Activated CD4-positive, alpha-beta T cell treated with anti-CD3 and anti-CD28 coated beads, Interleukin-2, Interleukin-4, amounts not matched to agents 100 ng/mL and 50 ng/mL, durations not matched to agents 16 hours and 8 hours (primary cell): ENCODE measurements around the gene TRAPPC2L.
A peak's percentile ranks its signal among the peaks of the same experiment; 100 is the strongest.

Experiments
- DNase-seq: peaks from one replicate; pipeline ENCODE4 v3.0.0-alpha.2; 2020; ENCODE audit warnings: low spot score

The TRAPPC2L gene

DNA sequence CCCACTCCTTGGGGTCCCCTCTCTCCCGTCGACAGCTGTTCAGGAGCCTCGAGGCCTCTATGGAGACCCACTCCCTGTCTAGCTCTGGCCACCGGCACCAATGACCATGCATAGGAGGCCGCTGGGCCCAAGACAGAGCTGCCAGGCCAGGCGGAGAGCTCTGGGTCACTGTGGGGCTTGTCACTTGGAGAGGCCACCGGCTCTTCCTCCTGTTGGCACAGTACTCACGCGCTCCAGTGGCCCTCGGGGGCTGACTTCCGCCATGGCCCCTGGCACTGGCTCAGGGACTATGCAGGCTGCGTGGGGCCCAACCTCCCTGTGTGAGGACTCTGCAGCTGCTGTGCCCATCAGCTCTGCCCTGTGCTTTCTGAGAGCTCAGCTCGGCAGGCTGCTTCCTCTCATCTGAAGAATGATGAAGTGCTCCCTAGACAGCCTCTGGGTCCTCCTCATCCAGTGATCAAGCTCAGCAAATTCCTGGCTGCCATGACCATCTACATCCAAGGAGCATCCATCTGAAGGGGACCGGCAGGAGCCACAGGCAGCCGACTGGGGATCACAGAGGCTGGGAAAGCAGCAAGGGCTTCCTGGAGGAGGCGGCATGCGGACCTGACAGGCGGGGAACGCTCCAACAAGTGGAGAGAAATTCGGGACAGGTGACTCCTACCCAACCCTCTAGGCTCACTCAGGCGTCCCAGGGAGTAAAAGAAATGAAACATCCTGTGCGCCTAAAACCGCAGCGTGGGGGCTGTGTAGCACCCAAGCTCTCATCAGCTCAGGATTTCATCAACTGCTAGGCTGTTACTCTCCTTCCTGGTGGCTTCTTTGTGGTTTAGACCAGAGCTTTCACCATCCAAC lies 17.0 kb upstream of the TRAPPC2L start:
- DNase-seq = no peak

DNA sequence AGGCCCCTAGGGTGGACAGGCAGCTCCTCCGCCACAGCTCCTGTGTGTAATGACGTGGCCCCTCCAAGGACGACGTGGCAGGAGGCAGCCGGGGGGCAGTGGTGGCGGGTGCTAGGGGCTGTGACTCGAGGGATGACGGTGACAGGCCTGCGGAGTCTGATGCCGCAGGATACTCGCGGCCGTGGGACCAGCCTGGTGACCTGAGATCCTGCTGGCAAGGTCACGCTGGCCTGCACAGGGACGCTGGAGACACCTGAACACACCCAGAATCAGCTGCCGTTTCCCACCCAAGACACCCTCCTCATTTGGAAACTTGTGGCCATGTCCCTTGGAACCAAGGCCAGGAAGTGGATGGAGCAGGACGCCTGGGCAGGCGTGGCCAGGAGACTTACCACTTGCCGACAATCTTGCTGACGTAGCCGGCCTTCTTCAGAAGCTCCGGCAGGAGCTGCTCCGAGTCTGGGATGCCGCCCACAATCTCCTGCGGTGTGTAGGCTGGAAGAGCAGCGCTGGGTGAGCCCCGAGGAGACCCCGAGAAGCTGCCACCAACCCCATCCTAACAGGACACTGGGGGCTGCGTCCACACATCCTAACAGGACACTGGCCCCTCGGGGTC lies 16.2 kb upstream of the TRAPPC2L start:
- no peak for DNase-seq

DNA sequence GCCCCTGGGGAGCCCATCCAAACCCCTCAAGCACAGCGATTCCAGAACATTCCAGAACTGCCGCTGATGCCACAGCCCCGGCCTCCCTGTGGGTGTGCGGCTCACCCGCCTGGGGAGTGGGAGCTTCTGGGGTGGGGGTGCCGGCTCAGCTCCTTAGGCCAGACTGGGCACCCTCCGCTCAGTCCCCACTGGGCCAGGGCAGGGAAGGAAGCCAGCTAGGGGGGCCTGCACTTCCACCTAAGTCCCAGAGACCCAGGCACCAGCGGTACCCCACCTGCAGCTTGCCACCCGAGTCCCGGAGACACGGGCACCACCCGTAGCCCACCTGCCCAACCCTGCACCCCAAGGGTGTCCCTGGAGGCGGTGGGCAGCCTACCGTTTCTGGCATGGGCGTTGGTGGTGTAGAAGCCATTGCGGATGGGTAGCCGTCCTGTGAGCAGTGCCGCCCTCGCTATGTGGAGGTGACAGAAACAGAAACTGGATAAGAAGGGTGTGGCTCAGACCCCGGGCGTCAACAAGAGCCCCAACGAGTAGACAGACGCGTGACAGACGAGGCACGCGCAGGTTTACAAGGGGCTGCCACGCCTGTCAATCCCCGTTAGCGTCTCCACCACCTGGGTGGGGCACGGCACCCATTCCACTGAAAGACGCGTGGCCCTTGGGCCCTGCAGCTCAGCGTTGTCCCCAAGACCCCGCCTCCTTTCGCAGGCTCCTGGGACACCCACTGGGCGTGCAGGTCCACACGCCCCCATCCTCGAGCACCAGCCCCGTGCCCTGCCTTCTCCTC lies 15.2 kb upstream of the TRAPPC2L start:
- DNase-seq = no peak

DNA sequence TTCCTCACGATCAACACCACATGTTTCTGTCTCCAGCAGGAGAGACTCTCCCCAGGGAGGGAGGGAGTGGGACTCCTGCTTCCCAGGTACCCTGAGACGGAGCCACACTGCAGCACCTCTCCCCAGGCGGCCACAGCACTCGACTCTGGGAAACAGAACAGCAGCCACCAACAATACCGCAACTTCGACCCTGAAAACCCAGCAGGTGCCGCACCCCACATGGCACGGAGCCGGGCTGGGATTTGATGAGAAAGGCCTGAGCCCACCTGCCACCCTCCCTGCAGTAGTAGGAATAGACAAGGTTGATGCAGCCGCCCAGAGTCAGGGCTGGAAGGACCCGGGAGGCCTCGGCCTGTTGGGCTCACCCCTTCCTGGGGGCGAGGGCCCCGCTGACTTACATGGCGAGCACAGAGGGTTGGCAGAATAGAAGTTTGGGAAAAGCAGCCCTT lies 14.6 kb upstream of the TRAPPC2L start:
- no peak for DNase-seq

DNA sequence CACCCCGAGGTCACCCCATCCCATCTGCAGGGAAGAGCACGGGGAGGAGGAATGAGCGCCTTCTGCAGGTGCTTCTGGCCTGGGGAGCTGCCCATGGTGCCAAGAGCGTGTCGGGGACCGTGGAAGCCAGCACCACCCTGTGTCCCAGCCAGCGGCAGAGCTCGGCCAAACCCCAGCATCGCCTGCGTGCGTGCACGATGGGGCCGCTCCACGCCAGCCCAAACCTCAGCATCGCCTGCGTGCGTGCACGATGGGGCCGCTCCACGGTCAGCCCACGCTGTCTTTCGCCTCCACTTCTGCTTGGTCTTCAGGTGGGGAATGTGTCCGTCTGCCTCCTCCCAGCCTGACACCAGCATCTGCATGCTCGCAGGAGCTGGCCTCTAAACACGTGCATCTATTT lies 14.1 kb upstream of the TRAPPC2L start:
- no peak for DNase-seq

DNA sequence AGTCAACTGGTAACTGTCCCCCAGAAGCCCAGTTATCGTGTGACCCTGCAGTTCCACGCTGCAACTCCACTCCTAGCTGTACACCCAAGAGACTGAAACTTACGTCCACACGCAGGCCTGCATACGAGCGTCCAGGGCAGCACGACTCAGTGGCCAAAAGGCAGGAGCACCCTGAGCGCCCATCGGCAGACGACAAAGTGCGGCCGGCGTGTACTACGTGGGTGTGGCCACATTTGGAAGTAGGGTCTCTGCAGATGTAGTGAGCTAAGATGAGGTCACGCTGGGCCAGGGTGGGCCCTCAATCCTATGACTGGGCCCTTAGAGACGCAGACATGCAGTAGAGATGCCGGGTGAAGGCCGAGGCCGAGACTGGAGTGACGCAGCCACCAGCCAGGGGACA lies 13.7 kb upstream of the TRAPPC2L start:
- DNase-seq = no peak

DNA sequence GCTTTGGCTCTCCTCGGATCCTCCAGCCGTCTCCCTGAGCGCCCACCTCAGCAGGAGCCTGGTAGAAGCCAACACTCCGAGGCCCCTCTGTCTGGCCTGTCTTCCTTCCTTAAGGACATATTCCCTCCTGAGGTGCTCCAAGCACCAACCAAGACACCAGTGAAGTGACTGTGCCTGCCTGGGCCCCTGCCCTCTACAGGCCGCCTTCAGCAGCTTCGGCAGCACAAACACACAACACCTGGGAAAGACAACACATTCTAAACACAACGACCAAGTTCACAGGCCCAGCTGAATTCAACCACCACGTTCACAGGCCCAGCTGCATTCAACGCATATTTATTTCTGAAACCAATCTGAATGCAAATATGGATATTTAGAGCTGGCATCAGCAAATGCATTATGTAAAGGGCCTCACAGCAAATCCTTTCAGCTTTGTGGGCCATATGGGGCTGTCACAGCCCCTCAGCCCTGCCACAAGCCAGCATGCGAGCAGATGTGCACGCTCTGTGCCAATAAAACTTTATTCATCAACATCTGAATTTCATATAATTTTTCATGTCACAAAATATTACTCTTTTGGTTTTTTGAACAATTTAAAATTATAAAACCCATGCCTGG lies 12.4 kb upstream of the TRAPPC2L start:
- DNase-seq = no peak

DNA sequence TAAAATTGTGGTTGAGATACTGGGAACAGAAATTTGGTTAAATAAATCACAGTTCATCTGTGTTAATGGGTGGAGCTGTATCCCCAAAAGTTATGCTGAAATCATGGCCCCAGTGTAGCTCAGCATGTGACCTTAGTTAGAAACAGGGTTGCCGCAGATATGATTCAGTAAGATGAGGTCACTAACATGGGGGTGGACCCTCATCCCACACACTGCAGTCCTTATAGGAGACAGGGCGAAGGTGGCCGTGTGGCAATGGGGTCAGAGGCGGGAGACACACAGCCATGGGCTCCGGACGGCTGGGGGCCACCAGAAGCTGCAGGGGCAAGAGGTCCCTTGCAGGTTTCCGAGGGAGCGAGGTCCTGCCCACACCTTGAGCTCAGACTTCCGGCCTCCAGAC lies 10.8 kb upstream of the TRAPPC2L start:
- no peak for DNase-seq

DNA sequence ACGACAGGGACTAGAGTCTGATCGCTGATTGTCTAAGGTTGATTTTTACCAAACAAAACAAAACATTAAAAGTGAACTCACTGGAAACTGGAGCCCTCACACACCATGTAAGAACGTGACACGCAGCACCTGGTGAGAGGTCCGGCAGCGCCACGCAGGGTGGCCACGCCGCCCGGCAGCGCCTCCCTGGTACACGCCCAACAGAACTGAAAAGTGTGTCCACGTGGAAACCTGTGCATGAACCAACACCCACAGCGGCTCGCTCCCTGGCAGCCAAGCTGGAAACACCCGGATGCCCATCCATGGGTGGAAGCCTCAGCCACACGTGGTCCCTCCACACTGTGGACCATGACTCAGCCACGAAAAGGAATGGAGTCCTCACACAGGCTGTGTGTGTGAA lies 9.3 kb upstream of the TRAPPC2L start:
- no peak for DNase-seq

DNA sequence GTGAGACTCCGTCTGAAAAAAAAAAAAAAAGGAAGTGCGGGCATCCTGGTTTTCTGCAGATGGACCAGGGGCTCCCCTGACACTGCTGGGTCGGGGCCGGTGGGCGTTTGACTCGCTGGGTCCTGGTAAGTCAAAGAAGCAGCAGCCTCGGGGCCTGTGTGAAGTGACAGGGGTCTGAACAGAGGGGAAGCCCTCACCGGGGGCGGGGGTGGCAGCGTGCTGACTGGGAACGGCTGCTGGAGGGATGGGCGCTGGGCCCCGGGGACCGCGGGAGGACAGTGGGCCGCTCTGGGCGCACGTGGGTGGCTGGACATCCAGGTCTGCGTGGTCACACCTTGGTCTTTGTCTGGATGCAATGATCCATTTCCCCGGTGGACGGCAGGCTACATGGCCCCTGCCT lies 8.4 kb upstream of the TRAPPC2L start:
- no peak for DNase-seq

DNA sequence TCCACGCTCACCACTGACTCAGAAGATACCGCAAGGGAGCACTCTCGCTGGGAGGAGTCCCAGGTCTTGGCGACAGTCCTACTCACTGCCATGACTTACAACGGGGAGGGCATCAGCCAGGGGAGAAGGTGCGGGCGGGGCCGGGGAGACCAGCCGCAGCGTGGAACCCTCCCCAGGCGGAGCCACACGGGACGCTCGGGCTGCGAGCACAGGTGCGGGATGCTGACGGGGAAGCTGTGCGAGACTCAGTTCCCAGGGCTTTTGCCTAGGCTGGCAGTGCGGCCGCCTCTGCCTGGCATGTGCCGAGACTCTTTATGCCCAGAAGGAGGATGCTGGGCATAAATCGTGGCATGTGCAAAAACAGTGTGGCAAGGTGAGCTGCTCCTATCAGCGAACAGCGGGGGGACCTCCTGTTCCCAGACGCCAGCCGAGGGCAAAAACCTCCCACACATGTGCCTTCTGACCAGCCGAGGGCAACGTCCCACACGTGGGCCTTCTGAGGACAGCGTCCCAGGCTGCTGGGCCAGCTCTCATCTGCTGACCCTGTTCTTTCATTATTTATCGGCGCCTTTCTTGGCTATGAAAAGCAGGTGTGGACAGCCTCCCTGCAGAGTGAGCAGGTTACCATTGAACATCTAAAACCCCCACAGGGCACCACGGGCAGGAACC lies 6.3 kb upstream of the TRAPPC2L start:
- no peak for DNase-seq

DNA sequence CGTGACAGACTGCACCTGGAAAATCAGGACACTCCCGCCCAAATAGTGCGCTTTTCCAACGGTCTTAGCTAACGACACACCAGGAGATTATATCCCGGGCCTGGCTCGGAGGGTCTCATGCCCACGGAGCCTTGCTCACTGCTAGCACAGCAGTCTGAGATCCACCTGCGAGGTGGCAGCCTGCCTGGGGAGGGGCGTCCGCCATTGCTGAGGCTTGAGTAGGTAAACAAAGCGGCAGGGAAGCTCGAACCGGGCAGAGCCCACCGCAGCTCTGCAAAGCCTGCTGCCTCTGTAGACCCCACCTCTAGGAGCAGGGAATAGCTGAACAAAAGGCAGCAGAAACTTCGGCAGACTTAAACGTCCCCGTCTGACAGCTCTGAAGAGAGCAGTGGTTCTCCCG lies 5.3 kb upstream of the TRAPPC2L start:
- no peak for DNase-seq

DNA sequence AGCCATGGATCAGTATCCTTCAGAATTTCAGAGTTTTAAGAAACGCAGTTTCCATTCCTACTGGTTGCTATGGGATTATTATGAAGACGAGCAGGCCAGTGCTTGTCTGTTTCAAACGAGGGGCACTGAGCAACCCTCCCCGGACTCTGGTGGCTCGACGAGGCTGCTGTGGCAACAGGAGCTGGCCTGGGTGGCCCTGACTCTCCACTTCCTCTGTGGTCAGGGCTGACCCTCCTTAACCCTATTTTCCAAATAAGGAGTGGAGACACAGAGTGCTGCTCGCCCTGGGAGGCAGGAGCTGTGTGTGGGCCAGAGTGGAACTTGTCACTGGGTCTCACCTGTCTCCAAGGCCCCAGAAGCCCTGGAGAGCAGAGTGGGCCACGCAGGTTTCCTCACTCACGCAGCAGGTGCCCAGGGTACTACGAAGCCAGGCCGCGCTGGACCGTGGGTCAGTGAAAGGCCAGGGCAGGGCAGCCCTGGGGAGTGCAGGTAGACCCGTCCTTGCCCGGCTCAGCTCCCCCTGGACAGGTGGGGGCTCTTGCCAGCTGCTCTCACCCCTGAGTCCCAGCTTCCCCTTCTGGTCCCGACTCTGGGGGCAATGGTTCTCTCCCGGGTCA lies 3.5 kb upstream of the TRAPPC2L start:
- DNase-seq = no peak

DNA sequence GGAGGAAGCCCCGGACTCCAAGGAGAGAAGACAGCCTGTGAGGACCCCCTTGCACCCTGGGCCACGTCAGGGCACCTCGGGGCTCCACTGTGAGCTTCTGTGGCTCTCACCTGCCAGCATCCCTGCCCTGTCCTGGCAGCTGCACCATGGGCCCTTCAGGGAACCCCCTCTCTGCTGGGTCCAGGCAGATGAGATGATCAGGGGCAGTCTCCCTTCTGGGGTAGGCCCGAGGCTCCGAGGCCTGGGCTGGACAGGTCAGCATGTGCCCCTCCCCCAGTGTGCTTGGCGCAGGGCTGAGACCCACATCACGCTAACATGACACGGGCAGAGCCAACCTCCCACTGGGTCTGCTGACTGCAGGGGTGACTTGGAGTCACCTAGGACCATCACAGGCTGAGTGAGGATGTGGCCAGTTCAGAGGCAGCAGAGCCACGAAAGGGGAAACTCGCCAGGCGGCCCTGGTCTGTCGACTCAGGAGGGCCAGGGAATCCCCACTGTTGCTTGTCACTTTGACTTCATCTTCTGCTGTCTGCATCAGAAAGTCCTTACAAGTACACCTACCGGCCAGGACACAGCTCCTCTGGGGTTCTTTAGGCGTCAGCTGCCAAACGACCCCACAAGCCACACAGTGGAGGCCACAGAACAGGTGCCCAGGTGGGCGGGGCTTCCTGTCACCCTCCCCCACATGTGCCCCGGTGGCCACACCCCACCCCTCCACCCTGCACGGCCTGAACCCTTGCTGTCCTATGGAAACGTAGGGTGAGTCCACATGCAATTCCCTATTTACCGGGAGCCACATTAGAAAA lies 2.4 kb upstream of the TRAPPC2L start:
- DNase-seq = no peak

DNA sequence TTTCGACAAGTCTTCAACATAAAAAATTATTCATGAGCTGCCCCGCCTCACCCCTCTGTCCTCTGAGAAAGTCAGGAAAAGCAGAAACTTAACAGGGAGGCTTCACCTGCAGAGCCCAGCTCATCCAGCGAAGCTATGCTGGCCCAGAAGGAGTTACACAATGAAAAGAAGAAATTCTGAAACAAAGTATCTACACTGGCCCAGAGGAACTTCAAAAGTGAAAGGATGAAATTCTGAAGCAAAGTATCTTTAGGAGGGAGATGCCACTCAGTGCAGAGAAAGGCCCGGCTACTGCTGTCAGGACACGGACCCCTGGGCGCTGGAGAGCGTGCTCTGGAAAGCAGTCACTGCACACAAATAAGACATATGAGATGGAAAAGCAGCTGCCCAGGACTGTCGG lies 1.8 kb upstream of the TRAPPC2L start:
- DNase-seq = no peak

DNA sequence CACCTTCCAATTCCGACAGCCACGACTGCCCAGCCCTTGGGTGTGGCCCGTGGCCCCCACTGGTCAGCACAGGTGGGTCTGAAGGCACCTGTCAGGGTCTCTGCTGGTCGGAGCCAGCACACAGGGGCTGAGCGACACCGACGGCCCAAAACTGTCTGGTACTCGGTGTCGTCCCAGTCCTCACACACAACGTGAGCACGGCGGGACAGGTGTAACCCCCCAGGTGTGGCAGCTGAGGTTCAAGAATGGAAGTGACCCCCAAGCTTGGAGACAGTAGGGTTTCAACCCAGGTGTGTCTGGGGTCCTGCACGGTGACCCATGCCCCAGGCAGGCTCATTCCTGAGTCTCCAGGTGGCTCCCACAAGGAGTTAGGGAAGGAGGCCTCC lies 1.2 kb upstream of the TRAPPC2L start:
- no peak for DNase-seq

DNA sequence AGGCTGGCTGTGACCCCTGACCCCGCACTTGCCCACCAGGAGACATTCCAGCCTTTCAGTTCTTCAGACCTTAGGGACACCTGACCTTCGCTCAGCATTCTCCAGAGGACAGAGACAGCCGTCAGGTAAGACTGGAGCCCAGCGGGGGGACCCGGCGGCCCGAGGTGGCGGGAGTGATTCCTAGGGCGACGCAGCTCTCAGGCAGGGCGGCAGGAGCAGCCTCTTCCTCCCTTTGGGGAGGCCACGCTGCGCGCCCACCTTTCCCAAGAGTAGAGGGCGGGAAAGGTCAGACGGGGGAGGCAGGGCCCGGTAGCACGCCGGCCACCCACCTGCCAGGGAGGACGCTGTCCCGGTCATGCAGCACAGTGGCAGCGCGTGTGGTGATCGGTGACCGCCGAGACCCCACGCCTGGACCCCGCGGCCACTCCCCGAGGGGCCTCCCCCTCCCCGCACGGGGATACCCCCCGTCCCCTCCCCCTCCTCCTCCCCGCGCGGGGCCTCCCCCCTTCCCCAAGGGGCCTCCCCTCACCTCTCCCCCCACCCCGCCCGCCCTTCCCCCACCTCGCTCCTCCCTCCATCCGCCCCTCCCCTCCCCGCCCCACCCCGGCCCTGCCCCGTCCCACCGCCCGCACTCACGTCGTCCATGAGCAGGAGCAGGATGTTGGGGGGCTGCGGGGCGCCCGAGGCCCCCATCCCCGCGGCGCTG lies 652 bp upstream of the TRAPPC2L start:
- DNase-seq = no peak

DNA sequence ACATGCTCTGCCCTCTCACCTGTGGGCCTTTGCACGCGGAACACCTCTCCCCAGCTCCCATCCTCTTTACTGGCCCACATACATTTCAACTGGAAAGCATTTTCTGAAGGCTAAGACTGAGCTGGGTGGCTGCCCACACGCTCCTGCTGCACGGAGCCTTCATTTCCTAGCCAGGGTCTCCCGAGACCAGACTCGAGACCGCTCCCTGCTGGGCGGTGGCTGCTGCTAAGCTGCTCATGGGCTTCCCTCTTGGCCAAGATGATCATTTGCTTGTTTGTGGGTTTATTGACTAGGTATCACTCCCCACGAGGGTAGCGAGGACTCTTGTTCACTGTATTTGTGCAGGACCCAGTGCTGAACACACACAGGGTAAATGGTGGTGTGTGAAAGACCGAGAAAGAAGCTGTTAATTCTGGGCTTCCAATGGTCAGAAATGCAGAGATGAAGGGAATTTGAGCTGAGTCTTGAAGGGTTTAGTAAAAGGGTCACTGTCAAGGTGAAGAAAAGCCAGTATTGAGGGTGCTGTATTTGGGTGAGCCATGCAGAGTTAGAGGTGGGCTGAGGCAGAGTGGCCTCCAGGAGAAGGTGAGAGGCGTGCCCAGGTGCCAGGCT lies 907 bp downstream of the TRAPPC2L start:
- DNase-seq = peak; percentile 78

DNA sequence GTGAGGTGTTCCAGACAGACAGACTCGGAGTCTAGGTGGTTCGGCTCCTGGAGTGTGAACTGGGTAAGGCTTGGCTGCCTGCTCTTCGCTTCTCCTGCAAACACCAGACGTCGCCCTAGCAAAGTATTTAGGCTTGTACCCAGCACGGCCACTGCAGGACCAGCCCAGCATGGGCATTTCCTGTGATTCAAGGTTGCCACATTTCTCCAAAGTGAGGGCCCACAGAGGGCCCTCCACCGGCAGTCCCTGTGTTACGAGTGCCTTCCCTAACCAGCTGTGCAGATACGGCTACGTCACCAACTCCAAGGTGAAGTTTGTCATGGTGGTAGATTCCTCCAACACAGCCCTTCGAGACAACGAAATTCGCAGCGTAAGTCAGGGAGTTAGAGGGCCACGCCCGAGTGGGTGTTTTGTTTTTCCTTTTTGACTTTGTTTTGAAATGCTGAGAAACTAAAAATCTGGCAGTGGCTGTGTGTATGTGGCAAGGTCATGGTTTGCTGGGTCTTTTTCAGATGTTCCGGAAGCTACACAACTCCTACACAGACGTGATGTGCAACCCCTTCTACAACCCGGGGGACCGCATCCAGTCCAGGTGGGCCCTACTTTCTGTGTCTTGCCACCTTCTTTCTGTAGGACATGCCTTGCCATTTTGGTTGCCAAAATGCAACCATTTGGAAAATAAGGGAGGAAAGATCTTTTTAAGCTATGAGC lies 2.6 kb downstream of the TRAPPC2L start:
- DNase-seq = no peak
